Measurements from ENCODE around the gene TNFRSF18. TPM values are rescaled to one million over a fixed set of nuclear protein-coding genes. Genes with fewer than 3 reads are reported as not detected.

The TNFRSF18 gene
- total and polyA plus RNA-seq, 10 of the 15 experiments (the other 5 are each of a cell fraction or from before 2014, with no cell fraction given): 0.18 to 7.5 (median 1.5) TPM; not detected in 1

GRCh38 chr1:1241588-1242219 lies 35.3 kb upstream of the TNFRSF18 start:
- Histone ChIP-seq H3K27ac (ENCODE audit: control insufficient read depth, insufficient read depth) (no peak overlapping the region), H3K9ac (ENCODE audit: control insufficient read depth, insufficient read depth, low read length) (no peak overlapping the region), H3K9me3 (replicated peaks; ENCODE audit: control insufficient read depth, insufficient read depth, low read length) (no peaks in the 10 kb centered on the region), H4K20me1 (ENCODE audit: control insufficient read depth, insufficient read depth) (no peaks in the 10 kb centered on the region), H2AFZ (ENCODE audit: control insufficient read depth, low read depth, low read length) (no peak overlapping the region), H3K4me3 (no peak overlapping the region), H3K36me3 (ENCODE audit: control insufficient read depth in 2 of 2, insufficient read depth in 2 of 2, low read length in 1 of 2) (no peaks in the 10 kb centered on the region), H3K4me2 (ENCODE audit: control insufficient read depth, insufficient read depth) (no peak overlapping the region), H3K79me2 (ENCODE audit: control insufficient read depth, insufficient read depth, low read length) (no peaks in the 10 kb centered on the region), H3K4me1 (ENCODE audit: control insufficient read depth, insufficient read depth, low read length) (no peaks in the 10 kb centered on the region), H3K27me3 (replicated peaks in 1 of 2; ENCODE audit: control insufficient read depth in 2 of 2, insufficient read depth in 2 of 2, low read length in 1 of 2) (no peaks in the 10 kb centered on the region; a peak in 1 of 4 replicates)
- POLR2A ChIA-PET: interaction anchor here (0.6 kb wide), 1 partner anchor 9 kb away, joined by 8 read pairs; no protein-coding TSS in a partner anchor
- CTCF ChIA-PET: no interaction called here
- RAD21 ChIA-PET (ENCODE audit: unreplicated experiment): interaction anchor here (1.3 kb wide), 1 partner anchor 9 kb away, joined by 4 read pairs; no protein-coding TSS in a partner anchor
- SMC1A ChIA-PET (ENCODE audit: uncharacterized antibody, unreplicated experiment): no interaction called here
- in situ Hi-C loops (cut with MboI): no loop called here
- DNase-seq (ENCODE audit: low read depth, low spot score) (no peak), FAIRE-seq (no peak), ATAC-seq (no peak)
- intact Hi-C loops (cut with micrococcal nuclease; ENCODE audit: unreplicated experiment): no loop called here
- 56% methylated on average over 26 of the region's 26 CpGs for WGBS (ENCODE audit: insufficient coverage, insufficient replicate concordance, low lambda C conversion rate, missing lambda C conversion rate)
- no TSS peak for BruUV-seq (replicated peaks)
- TF ChIP-seq HDGF (IDR thresholded peaks at IDR 0.05) (no peak), MEF2A (IDR thresholded peaks at IDR 0.05; ENCODE audit: insufficient read depth, low read depth, low read length) (no peak), PBX3 (IDR thresholded peaks at IDR 0.05; ENCODE audit: insufficient replicate concordance, low read depth, low read length) (no peak), PKNOX1 (IDR thresholded peaks at IDR 0.05) (no peak), REST (IDR thresholded peaks at IDR 0.05; ENCODE audit: low read depth, low read length) (no peak), EP300 (IDR thresholded peaks at IDR 0.05; ENCODE audit: borderline replicate concordance in 1 of 2, control insufficient read depth in 1 of 2, low read depth in 2 of 2, low read length in 2 of 2) (no peak), PAX8 (IDR thresholded peaks at IDR 0.05) (no peak), MYC (IDR thresholded peaks at IDR 0.05; ENCODE audit: insufficient read depth, insufficient read length, insufficient replicate concordance, low read length, severe bottlenecking) (no peak), PRDM15 (CRISPR knock-in tag; IDR thresholded peaks at IDR 0.05) (no peak), BRCA1 (IDR thresholded peaks at IDR 0.05; ENCODE audit: low read depth, low read length) (no peak), STAT1 (conservative IDR thresholded peaks at IDR 0.05) (no peak), MXI1 (IDR thresholded peaks at IDR 0.05; ENCODE audit: low read depth, low read length) (no peak), MYB (IDR thresholded peaks at IDR 0.05; ENCODE audit: borderline replicate concordance, low read depth, low read length) (no peak)
